GM19023 (cell line): Measurements from ENCODE around the gene SORCS2.

ENCODE experiments used
- ATAC-seq: cut with Tn5 transposase; IDR thresholded peaks from one replicate; pipeline ENCODE4 v1.9.1; 2021; ENCODE audit warnings: mild to moderate bottlenecking, moderate library complexity; ENCODE audit not compliant: unreplicated experiment

The SORCS2 gene

DNA sequence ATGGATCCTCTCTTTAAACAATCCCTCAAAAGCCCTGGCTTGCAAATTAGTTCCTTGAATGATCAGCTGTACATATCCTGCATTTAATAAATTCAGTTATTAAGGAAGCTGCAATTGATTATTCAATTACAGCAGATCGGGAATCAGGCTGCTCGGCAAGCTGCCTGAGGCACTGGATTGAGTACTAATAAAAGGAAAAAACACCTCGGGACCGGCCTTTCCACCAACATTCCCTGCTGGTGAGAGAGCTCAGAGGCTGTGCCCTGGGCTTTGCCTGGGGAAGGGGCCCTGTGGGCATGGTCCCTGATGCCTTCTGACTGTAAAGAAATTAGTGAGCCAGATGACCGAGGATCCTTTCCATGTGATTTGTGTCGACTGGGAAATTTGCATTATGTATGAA lies 69.2 kb downstream of the SORCS2 start:
- no peak for ATAC-seq

DNA sequence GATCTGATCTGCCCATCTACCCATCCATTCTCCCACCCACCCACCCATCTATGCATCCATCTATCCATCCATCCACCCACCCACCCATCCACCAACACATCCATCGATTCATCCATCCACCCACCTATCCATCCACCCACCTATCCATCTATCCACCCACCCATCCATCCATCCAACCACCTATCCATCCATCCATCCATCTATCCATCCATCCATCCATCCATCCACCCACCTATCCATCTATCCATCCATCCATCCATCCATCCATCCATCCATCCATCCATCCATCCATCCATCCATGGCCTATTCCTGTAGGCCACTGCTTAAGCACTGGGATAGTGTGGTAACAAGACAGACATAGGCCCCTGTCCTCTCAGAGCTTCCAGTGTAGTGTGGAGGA lies 69.8 kb downstream of the SORCS2 start:
- ATAC-seq, result no peak

DNA sequence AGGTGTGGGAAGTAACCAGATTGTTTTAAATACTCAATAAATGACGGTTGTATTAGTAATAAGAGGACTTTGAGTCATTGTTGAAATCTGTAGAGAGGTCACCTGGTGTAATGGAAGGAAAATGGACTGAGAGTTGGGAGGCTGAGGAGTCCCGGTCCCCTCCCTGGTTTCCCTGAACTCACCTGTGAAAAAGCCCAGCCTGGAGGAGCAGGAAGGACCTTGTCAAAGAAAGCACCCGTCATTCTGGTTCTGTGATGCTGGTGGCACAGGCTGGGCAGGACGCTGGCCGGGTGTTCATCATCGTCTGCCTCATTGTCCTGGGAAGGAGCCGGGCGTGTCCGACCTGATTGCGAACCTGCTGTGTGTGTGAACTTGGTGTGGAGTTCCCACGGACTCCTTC lies 70.8 kb downstream of the SORCS2 start:
- no peak for ATAC-seq

DNA sequence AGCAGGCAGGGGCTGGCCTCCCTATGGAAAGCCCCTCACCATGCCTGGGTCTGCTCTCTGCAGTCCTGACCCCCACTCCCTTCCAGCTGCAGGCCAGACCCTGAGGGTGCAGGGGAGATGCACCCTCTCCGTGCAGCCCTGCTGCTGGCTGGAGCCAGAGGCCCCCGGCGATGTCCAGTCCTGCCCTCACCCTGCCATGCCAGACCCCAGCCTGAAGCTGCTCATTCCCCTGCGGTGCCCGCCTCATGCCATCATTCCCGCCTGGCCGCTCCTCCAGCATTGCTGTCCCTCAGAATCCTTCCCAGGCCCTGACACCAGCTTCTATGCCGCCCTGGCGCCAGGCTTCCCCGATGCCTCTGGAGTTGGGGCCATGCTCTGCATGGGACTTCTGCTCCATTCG lies 72.4 kb downstream of the SORCS2 start:
- ATAC-seq, result no peak

DNA sequence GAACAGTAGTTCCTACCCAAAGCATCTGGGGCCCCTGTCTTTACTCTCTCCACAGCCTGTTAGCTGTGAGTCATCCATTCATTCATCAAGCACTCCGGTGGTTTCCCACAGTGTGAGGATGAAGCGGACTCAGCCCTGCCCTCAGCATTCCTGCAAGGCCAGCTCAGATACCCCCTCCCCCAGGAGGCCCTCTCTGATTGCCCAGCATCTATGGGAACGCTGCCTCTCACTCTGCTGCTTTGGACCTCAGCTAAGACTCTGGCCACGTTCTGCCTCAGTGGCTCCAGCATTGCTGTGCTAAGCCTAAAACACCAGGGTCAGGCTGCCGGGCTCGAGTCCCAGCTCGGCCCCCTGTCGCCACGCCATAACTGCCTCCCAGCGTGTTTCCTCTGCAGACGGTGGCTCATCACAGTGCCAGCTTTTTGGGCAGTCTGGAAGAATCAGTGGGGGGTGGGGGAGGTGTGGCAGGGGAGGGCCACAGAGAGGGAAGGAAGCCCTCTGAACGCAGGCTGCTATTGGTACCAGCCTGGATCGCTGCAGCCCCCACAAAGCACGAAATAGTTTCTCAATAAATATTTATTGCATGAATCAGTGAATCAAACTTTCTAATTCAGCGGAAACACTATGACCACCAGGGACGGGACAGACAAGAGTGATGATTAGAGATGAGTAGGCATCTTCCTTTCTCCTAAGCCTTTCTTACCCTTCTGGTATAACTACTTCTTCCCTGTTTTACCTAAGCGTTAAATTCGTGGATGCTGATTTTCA lies 74.4 kb downstream of the SORCS2 start:
- no peak for ATAC-seq

DNA sequence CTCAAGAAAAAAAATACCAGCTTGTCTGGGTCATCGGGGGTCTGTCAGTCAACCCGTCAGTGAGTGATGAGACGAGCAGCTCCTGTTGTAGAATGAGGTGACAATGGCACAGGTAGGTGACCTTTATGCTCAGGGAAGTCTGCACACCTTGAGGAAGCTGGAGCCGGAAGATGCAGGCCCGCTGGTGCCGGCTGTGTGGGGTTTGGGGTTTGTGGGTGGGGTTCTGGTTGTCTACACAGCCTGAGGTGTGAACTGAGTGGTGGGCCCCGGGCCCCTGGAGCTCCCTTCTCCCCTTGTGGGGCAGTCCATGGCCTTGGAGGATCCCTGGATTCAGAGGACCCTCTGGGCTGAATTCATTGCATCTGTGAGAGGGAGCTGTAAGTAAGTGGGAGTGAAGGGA lies 75.5 kb downstream of the SORCS2 start:
- ATAC-seq, result no peak

DNA sequence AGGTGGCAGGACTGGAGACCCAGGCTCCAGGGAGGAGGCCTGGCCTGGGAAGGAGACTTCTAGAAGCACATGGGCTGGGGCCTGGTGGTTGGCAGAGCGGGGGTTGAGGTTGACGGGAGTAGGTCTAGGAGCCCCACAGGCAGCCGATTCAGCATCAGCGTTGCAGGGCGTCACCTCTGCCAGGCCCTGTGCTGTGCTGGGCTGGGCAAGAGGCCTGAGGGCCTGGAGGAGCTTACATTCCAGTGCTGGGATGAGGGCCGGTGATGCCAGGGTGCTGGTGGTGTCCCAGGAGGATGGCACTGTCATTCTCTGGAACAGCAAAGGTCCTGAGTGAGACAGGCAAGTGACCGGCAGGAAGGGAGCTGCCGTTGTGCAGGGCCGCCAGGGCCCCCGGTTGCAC lies 76.6 kb downstream of the SORCS2 start:
- no peak for ATAC-seq

DNA sequence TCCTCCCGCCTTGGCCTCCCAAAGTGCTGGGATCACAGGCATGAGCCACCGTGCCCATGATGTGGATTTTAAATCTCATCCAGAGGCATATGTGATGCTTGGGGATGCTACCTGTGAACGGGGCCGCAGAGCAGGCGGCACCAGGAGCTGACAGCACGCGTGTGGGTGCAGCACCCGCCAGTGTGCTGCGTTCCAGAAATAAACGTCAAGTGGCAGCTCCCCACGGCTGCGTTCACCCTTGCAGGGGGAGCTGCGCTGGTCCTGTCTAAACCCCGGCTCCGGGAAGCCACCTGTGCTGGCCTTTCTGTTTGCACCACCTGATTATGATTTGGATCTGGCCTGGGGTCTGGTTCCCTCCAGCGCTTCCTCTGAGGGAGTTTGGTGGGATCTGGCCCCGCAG lies 77.8 kb downstream of the SORCS2 start:
- ATAC-seq, result no peak

DNA sequence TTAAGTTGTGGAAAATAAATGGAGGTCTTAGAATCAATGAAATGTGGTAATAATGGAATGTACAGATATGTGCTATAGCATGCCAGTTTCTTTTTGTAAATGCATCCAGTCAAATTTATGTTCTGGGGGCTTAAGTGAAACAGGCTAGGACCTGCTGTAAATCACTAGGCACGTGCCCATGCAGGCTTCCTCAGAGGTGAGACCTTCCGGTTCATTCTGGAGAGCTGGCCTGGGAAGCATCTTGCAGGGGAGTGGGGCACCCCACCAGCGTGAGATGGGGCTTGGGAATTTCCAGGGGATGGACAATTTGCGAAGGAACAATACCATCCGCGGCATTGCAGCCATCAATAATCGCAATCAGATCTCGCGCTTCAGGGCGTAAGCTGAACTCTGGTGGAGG lies 80.1 kb downstream of the SORCS2 start:
- no peak for ATAC-seq

DNA sequence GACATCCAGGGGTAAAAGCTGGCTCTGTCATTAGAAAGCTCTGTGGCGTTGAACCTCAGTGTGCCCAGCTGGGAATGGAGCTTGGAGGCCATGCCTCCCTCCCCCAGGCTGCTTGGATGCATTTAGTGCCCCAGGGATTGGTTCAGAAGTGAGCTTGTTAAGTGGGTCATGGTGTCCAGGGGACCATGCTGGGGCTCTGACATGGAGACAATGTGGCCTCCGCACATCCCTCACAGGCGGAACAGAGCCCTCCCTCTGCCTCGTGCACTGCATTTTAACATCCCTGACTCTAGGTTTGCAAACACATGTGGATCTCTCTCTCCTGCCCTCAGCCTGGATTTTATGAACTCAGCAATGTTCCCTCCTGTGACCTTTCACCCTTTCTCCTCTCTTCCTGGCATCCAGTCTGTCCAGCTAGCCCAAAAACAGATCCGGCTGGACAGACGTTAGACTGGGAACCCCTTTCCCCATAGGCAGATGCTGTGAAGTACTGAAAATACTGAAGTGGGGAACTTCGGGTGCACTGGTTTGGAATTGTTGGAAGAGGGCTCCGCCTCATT lies 81.5 kb downstream of the SORCS2 start:
- ATAC-seq, result no peak

DNA sequence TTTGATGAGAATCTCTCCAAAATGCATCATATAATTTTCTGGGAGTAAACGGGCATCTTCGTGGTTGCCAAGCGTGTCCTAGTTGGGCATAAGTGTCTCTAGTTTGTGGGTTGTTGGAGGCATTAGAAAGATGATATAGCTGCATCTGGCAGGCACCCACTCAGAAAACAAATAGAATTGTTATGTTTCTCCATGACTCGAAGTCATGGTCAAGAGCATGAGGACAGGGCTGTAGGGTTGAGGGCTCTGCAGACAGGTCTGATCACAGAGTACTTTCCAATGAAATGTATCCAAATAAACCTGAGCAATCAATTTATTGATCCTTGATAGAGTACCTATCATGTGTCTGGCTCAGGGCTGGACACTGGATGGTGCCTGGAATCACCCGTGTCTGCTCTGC lies 82.7 kb downstream of the SORCS2 start:
- ATAC-seq, result no peak

DNA sequence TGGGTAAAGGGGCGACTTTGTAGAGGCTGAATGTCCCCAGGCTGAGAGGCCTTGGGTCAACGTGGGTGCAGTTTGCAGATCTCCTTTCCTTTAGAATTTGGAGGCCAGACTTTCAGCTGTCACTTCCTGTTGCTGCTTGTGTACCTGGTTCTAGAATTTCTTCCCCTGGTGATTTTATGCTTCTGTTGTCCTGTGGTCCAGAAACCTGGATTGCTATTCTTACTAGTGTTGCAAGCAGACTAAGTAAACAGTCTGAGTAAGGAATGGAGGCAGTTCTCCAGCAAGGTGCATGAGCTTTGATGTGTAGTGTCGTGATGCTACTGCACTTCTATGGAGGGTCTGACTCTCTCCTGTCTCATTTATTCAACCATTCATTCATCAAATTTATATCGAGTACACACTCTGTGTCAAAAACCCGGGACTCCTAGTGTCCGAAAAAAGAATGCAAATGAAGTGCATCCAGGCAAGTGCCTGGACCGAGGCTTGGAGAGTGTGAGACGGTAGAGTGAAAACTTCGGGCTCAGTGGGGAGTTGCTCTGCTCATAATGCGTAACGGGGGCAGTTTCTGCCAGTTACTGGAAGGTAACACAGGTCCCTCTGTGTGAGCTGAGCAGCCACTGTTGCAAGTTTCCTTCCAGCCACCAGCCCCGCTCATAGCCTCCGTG lies 83.3 kb downstream of the SORCS2 start:
- ATAC-seq, result no peak

DNA sequence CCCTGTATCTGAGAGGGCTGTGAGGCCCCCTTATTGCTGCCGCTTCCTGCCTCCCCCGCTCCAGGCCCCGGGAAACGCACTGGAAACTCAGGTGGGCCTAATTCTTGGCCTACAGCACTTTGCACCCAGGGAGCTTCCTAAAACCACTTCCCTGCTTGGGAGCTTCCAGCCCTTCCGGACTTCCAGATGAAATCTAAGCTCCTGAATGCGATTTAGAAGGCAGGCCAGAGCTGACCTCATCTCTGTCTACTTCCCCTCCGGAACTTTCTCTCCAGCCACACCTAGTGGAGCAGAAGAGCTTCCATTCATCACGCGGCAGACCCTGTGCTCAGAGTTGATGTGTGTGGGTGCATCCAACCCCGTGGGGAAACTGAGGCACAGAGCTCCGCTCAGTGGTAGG lies 84.2 kb downstream of the SORCS2 start:
- ATAC-seq, result no peak

DNA sequence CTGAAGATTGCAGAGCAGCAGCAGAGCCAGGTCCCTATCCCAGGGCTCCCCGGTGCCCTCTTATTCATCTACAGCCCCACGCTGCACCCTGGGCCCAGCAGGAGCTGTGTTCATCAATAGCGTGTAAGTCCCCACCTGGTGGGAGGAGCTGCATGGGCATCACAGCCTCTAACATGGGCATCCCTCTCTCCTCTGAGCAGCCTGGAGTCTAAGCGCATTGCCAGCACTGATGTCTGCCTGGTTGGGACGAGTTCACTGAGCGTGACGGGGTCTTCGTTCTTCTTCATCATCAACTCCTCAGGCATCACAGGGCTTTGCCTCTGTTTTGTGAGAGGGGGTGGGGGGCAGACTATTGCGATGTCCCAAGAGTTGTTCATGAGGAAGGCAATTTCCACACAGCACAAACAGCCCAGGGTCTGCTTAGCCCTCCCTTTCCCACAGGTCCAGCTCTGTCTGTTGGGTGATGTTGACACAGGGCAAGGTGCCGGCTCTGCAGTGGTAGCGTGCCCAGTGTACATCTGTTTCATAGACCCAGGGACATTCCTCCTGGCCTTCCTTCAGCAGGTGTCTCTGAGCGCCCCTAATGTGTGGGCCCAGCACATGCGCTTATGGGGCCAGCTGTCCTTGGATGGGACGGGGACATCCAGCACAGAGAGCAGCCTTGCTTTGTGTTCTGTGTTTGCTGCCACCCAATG lies 85.9 kb downstream of the SORCS2 start:
- no peak for ATAC-seq

DNA sequence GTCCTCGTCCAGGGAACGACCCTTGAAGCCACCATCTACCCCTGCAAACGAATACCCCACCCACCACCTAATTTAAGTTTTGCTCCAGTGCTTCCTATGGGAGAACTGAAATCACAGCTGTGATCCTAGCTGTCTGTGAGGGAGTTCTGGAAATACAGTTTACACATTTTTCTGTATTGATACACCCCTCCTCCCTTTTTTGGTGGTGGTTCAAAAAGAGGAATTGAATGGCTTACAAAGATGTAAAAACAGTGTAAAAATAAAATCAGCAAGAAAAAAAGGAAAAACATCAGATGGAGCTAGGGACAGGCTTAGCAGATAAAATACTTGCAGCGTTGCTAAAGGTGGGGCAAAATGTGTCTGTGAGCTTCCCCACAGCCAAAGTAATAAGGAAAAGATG lies 86.6 kb downstream of the SORCS2 start:
- no peak for ATAC-seq

DNA sequence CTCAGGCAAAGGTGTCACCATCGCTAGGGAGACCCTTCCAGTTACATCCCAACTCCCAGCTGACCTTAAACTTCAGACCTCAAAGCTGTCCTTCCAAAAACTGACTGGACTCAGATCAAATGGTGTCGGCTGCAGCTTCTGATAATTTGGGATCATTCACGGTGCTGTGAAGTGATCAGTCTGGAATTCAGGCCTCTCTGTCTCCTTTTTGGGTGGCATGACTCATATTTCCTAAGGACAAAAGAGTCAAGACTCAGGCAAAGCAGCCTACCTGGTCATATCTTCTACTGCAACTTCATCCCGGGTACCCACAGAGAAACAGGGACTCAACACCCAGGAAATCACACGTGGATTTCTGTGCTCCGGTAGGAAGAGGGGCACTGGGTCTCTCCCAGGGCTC lies 87.6 kb downstream of the SORCS2 start:
- no peak for ATAC-seq

DNA sequence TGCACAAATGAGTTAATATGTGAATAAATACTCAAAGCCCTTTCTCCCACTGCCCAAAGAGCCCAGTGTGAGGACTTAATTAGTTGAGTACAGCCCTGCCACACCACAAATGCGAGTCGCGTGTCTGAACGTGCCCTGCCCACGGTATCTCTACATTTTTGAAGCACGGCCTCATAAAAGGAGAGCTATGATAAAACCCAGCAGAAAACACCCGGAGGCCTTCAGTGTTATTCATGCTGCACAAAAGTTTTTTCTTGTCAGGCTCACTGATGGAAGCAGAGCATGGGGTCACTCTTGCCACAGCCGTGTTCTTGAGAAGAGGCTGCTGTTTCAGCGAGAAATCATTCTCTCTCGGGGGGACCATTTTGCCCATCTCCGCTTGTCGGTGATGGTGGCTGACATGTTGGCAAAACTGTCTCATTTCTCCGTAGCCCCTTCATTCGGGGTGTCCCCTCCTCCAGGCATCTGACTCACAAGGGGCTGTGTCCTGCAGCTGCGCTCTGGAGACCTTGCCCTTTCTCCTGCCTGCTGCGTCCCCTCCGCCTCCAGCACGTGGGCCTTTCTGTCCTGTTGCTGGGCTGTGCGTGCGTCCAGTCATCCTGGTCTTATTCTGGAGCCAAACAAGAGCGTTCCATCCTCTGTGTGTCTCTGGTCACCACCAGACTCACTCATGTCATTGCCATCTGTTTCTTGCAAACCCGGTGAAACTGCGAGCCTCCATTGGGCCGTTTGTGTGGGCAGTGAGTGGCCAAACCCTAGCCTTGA lies 88.8 kb downstream of the SORCS2 start:
- no peak for ATAC-seq

DNA sequence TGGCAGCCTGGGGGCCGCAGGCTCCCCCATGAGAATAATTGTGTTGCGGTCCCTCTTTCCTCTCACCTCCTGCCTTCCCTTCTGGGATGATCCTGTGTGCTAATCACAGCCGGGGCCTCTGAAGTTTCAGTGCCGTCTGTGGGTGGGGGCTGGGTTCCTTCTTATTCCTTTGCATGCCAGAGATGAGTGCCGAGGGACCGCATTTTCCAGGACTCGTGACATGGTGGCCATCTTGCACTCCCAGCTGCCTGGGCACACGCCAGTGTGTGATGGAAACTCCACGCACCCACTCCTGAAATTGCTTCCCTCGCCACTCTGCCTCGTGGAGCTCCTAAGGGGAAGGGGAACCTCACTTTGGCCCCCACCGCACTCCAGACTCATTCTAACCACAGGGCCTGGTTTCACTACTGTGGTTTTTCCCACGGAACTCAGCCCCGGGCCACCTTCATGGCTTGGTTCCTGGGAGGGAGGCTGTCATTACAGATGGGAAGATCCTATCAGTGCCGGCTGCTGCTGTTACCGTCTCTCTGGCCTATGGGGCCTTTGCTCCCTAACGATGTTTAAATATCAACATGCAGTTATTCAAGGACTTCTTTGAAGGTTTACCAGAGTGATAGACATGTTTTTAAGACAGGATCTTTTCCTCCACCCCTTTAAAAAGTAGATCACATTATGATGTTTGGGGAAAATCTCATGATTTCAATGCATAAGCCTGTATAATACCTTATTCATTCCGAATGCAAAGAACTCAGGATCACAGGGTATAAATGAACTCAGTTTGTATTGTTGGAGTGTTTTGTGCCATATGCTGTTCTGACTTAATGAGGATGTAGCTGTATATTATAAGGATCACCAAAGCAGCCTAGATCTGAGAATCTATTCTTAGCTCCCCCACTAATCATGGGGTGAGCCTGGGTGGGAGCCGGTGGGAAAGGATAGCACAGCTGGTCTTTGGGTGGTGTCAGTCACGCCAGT lies 89.6 kb downstream of the SORCS2 start:
- no peak for ATAC-seq

DNA sequence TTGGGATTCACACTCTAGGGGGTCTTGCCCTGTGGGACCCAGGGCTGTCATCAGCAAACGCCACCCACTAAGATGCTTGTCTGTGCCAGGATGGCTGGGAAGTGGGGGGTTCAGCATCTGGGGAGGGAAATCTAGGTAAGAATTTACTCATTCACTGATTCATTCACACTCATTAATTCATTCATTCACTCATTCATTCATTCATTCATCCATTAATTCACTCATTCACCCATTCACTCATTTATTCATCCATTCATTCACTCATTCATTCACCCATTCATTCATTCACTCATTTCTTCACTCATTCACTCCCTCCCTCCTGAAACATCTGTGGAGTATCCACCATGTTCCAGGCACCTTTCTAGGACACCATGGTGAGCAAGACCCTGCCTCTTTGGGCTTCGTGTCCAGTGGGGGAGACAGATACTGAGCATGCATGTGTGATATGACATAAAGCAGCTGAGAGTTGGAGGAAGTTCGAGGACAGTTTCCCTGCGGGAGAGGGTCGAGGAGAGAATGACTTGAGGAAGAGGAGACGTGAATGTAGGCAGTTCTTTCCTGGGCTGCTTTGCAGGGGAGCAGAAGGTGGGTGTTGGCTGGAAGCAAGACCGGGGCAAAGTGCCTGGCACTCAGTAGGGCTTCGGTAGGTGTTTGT lies 90.6 kb downstream of the SORCS2 start:
- ATAC-seq, result no peak
